Bronchial epithelial cell (primary cell): ENCODE results near the gene CTDSPL. TPM values are rescaled to one million over a fixed set of nuclear protein-coding genes. Genes with fewer than 3 reads are reported as not detected.

ENCODE experiments used
- DNase-seq: peaks from one replicate; pipeline ENCODE4 v3.0.0-alpha.2; 2010; ENCODE audit warnings: low read depth
- FAIRE-seq: peaks from 2 replicates; lab custom pipeline; 2011; peaks lifted over from hg19 to GRCh38; lab: Jason Lieb, UNC
- H3K27me3 ChIP-seq: 2 replicates; pipeline ENCODE4 v1.5.1; 2011; ENCODE audit warnings: low read length; ENCODE audit not compliant: control insufficient read depth, insufficient read depth
- H3K36me3 ChIP-seq: 2 replicates; pipeline ENCODE4 v1.5.1; 2011; ENCODE audit warnings: low read length; ENCODE audit not compliant: control insufficient read depth, insufficient read depth
- H3K4me3 ChIP-seq: 2 replicates; pipeline ENCODE4 v1.5.1; 2011; ENCODE audit warnings: mild to moderate bottlenecking, low read depth, low read length, control low read depth
- CTCF ChIP-seq: IDR thresholded peaks from 2 replicates; pipeline ENCODE4 v1.5.1; 2011; ENCODE audit warnings: mild to moderate bottlenecking, moderate library complexity, low read length, control low read depth, inconsistent platforms; ENCODE audit not compliant: insufficient read depth, severe bottlenecking
- total RNA-seq: library from RNA; depleted of rRNA; stranded (reverse); fragments of >200 nt; gene quantifications from 2 replicates; pipeline ENCODE4 v1.2.1, GENCODE V29; 2014

The CTDSPL gene
- total RNA-seq, 1 donor from 2014 or later = 80.6 TPM

- no peak for TF ChIP-seq CTCF
- H3K36me3 ChIP-seq = peaks cover 14% of the 10 kb centered on the region
- H3K4me3 ChIP-seq = no peak overlapping the region
- H3K27me3 ChIP-seq = no peaks in the 10 kb centered on the region
- DNase-seq = no peak
- no peak for FAIRE-seq
These were observed 131.4 kb downstream of the CTDSPL start for GRCh38 chr3:37993067-37993455.

- no peak for DNase-seq
- Histone ChIP-seq H3K4me3 (no peak overlapping the region), H3K36me3 (peaks cover 16% of the 10 kb centered on the region), H3K27me3 (no peaks in the 10 kb centered on the region)
- no peak for FAIRE-seq
- no peak for TF ChIP-seq CTCF
These were observed 131.8 kb downstream of the CTDSPL start for GRCh38 chr3:37993460-37993819.

- FAIRE-seq (no peak), DNase-seq (peak; percentile 52)
- TF ChIP-seq CTCF = peak; percentile 9
- Histone ChIP-seq H3K27me3 (no peaks in the 10 kb centered on the region), H3K36me3 (peaks cover 16% of the 10 kb centered on the region), H3K4me3 (peak overlapping the region; percentile 1)
These were observed 132.3 kb downstream of the CTDSPL start for GRCh38 chr3:37993820-37994638.

GRCh38 chr3:37994639-37994972, 132.9 kb downstream of the CTDSPL start:
- no peak for DNase-seq
- FAIRE-seq = no peak
- H3K4me3 ChIP-seq = no peak overlapping the region

GRCh38 chr3:37995652-37996641, 134.3 kb downstream of the CTDSPL start:
- FAIRE-seq (peak; percentile 13), DNase-seq (no peak)

More at GRCh38 chr3:37994639-37994972, 132.9 kb downstream of the CTDSPL start:
- peaks cover 18% of the 10 kb centered on the region for H3K36me3 ChIP-seq
- no peak for TF ChIP-seq CTCF
- H3K27me3 ChIP-seq = no peaks in the 10 kb centered on the region

More at GRCh38 chr3:37995652-37996641, 134.3 kb downstream of the CTDSPL start:
- Histone ChIP-seq H3K27me3 (no peaks in the 10 kb centered on the region), H3K4me3 (no peak overlapping the region), H3K36me3 (peaks cover 27% of the 10 kb centered on the region)
- TF ChIP-seq CTCF = no peak
